ENCODE data around the gene SGK2. TPM values are rescaled to one million over a fixed set of nuclear protein-coding genes. Genes with fewer than 3 reads are reported as not detected.
A peak's percentile ranks its signal among the peaks of the same experiment; 100 is the strongest.

Gene SGK2
- total and polyA plus RNA-seq, 9 of the 15 experiments (the other 6 are each of a cell fraction or from before 2014, with no cell fraction given), result 0.07 to 0.31 (median 0.15) TPM; not detected in 2

- TF ChIP-seq BRF2 (IDR thresholded peaks at IDR 0.05; ENCODE audit: borderline replicate concordance, insufficient read depth, insufficient read length) (no peak), KLF1 (tag; IDR thresholded peaks at IDR 0.05) (no peak), SMC3 (conservative IDR thresholded peaks at IDR 0.05; ENCODE audit: insufficient read depth, low read depth, low read length) (peak; percentile 88), SPI1 (IDR thresholded peaks at IDR 0.05; ENCODE audit: borderline replicate concordance, low read depth, low read length) (peak; percentile 62; the same call in 1 of the 2 replicates), DDX20 (tag; IDR thresholded peaks at IDR 0.05; ENCODE audit: low read depth) (no peak), SMARCC2 (IDR thresholded peaks at IDR 0.05; ENCODE audit: low read depth) (peak; percentile 60; the same call in 1 of the 2 replicates), ZBTB17 (CRISPR knock-in tag; IDR thresholded peaks at IDR 0.05) (peak; percentile 68; the same call in 1 of the 2 replicates), KLF10 (CRISPR knock-in tag; IDR thresholded peaks at IDR 0.05) (no peak), PTTG1 (tag; IDR thresholded peaks at IDR 0.05; ENCODE audit: low read depth) (no peak), HES1 (IDR thresholded peaks at IDR 0.05; ENCODE audit: low read depth) (no peak), FOXM1 (IDR thresholded peaks at IDR 0.05; ENCODE audit: low read depth) (peak; percentile 64; the same call in 1 of the 2 replicates), FOXM1 (CRISPR knock-in tag; IDR thresholded peaks at IDR 0.05; ENCODE audit: low read depth) (no peak), PML (IDR thresholded peaks at IDR 0.05; ENCODE audit: low read length) (peak; percentile 71), MTA1 (IDR thresholded peaks at IDR 0.05; ENCODE audit: borderline replicate concordance) (0 out of 2 replicates have a peak, but pooled peaks have one; percentile 28), NFRKB (IDR thresholded peaks at IDR 0.05; ENCODE audit: low read depth) (no peak), PHF21A (IDR thresholded peaks at IDR 0.05; ENCODE audit: borderline replicate concordance, low read depth) (no peak), RHOXF2B (CRISPR knock-in tag; conservative IDR thresholded peaks at IDR 0.05) (no peak), EGR1 (conservative IDR thresholded peaks at IDR 0.05) (no peak), NR2C1 (IDR thresholded peaks at IDR 0.05) (no peak), NR2C1 (tag; IDR thresholded peaks at IDR 0.05) (0 out of 2 replicates have a peak, but pooled peaks have one; percentile 3)
- TF ChIP-seq, protein P1, sequence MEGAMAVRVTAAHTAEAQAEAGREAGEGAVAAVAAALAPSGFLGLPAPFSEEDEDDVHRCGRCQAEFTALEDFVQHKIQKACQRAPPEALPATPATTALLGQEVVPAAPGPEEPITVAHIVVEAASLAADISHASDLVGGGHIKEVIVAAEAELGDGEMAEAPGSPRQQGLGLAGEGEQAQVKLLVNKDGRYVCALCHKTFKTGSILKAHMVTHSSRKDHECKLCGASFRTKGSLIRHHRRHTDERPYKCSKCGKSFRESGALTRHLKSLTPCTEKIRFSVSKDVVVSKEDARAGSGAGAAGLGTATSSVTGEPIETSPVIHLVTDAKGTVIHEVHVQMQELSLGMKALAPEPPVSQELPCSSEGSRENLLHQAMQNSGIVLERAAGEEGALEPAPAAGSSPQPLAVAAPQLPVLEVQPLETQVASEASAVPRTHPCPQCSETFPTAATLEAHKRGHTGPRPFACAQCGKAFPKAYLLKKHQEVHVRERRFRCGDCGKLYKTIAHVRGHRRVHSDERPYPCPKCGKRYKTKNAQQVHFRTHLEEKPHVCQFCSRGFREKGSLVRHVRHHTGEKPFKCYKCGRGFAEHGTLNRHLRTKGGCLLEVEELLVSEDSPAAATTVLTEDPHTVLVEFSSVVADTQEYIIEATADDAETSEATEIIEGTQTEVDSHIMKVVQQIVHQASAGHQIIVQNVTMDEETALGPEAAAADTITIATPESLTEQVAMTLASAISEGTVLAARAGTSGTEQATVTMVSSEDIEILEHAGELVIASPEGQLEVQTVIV (CRISPR knock-in tag; IDR thresholded peaks at IDR 0.05; ENCODE audit: borderline replicate concordance), result no peak
Observed at GRCh38 chr20:43537921-43538877, 20.6 kb upstream of the SGK2 start (continued).

Data from K562 (cell line).